K562 (cell line): ENCODE results near the gene PNMA8A. TPM values are rescaled to one million over a fixed set of nuclear protein-coding genes. Genes with fewer than 3 reads are reported as not detected.
"Not testable (repeated sequence)": the region's sequence is repeated elsewhere in the genome, so short reads cannot be mapped to it uniquely, and the experiment has no call there.

Experiments used
- ATAC-seq: fragments of 200-7000 bp; cut with Tn5 transposase; 3 replicates; pipeline ENCODE4 v1.9.1; 2020; ENCODE audit warnings: moderate library complexity
- BruUV-seq: library from RNA; stranded (reverse); fragments of 400-500 nt; replicated peaks from 2 replicates; lab custom pipeline; 2021; lab: Mats Ljungman, UMichigan
- CTCF ChIA-PET: fragments of 300-600 bp; formaldehyde crosslinking; extraction: SDS; loops from one replicate; lab custom pipeline; 2021; ENCODE audit warnings: low intra/inter-chr PET ratio; lab: Yijun Ruan, JAX
- POLR2A ChIA-PET: fragments of 300-600, 350-650 bp; sonication (Branson Sonifier 250); formaldehyde crosslinking; extraction: SDS; loops from one replicate; lab custom pipeline; 2021; ENCODE audit warnings: antibody characterized with exemption, inconsistent platforms; lab: Yijun Ruan, JAX
- DNase-seq, 4 experiments: peaks; one replicate each; pipeline versions ENCODE4 v3.0.0 to v3.0.0-alpha.2; 2011 to 2018; ENCODE audit warnings: low spot score in 3 of 4, mixed read lengths in 3 of 4; ENCODE audit errors: extremely low read depth in 1 of 4
- FAIRE-seq: peaks from 2 replicates; lab custom pipeline; 2011; peaks lifted over from hg19 to GRCh38; lab: Jason Lieb, UNC
- H2AFZ ChIP-seq: 2 replicates; pipeline ENCODE4 v1.6.0; 2011; ENCODE audit warnings: low read depth, low read length, control low read depth, inconsistent platforms
- H3K27ac ChIP-seq: fragments of 200-600 bp; 3 replicates; pipeline ENCODE4 v1.8.0; 2011; ENCODE audit warnings: low read depth, mild to moderate bottlenecking, control low read depth, inconsistent platforms, low read length, moderate library complexity, mixed read lengths; ENCODE audit errors: extremely low read depth
- H3K27me3 ChIP-seq, 2 experiments: fragments of 300-600 bp in 1 of 2; 2 replicates in 1 of 2; 3 replicates in 1 of 2; pipeline versions ENCODE4 v1.6.0 to v1.8.0; 2011; ENCODE audit warnings: inconsistent platforms in 2 of 2, low read length in 2 of 2, mild to moderate bottlenecking in 1 of 2, mixed read lengths in 1 of 2, moderate library complexity in 1 of 2; ENCODE audit not compliant: control insufficient read depth in 2 of 2, insufficient read depth in 2 of 2
- H3K36me3 ChIP-seq: fragments of 300-600 bp; 3 replicates; pipeline ENCODE4 v1.8.0; 2011; ENCODE audit warnings: mild to moderate bottlenecking, low read length, inconsistent platforms; ENCODE audit not compliant: control insufficient read depth, insufficient read depth
- H3K4me1 ChIP-seq, 2 experiments: fragments of 200-600 bp in 1 of 2; replicated peaks in 1 of 2; 2 replicates in 1 of 2; 3 replicates in 1 of 2; pipeline versions ENCODE4 v1.5.1 to v1.8.0; 2011; ENCODE audit warnings: inconsistent platforms in 2 of 2, low read length in 2 of 2, mild to moderate bottlenecking in 1 of 2, mixed read lengths in 1 of 2, moderate library complexity in 1 of 2; ENCODE audit not compliant: control insufficient read depth in 2 of 2, insufficient read depth in 2 of 2
- H3K4me2 ChIP-seq: 2 replicates; pipeline ENCODE4 v1.6.1; 2011; ENCODE audit warnings: low read length, control low read depth, inconsistent platforms, mixed read lengths; ENCODE audit not compliant: insufficient read depth
- H3K4me3 ChIP-seq: fragments of 200-600 bp; sonication (generic), shearing (Covaris generic); 2 replicates; pipeline ENCODE4 v1.5.1; 2016; ENCODE audit warnings: control low read depth, inconsistent platforms
- H3K79me2 ChIP-seq: fragments of 200-600 bp; 3 replicates; pipeline ENCODE4 v1.8.0; 2011; ENCODE audit warnings: low read length, inconsistent platforms; ENCODE audit not compliant: control insufficient read depth, insufficient read depth
- H3K9ac ChIP-seq, 2 experiments: 2 replicates each; pipeline versions ENCODE4 v1.6.0 to v1.6.1; 2011; ENCODE audit warnings: low read depth in 2 of 2, low read length in 2 of 2, control low read depth in 1 of 2, inconsistent platforms in 1 of 2, mild to moderate bottlenecking in 1 of 2, mixed read lengths in 1 of 2; ENCODE audit not compliant: insufficient read depth in 1 of 2
- H3K9me1 ChIP-seq: one replicate; pipeline ENCODE4 v1.6.0; 2011; ENCODE audit warnings: inconsistent platforms, mild to moderate bottlenecking, low read length, moderate library complexity; ENCODE audit not compliant: control insufficient read depth, insufficient read depth
- H3K9me3 ChIP-seq: replicated peaks from 2 replicates; pipeline ENCODE4 v1.5.1; 2011; ENCODE audit warnings: low read depth, low read length, inconsistent platforms; ENCODE audit not compliant: control insufficient read depth, insufficient read depth
- H4K20me1 ChIP-seq: replicated peaks from 2 replicates; pipeline ENCODE4 v1.6.1; 2011; ENCODE audit warnings: low read length, inconsistent platforms, mixed read lengths; ENCODE audit not compliant: control insufficient read depth, insufficient read depth
- BCOR ChIP-seq: fragments of 450-650 bp; IDR thresholded peaks from 2 replicates; pipeline ENCODE4 v1.6.1; 2016
- CAMTA2 ChIP-seq: fragments of 250-450 bp; sonication (Bioruptor Pico); conservative IDR thresholded peaks from 2 replicates; pipeline ENCODE4 v1.5.1; 2022
- KDM1A ChIP-seq, 2 experiments: fragments of 450-650 bp; IDR thresholded peaks; 2 replicates each; pipeline ENCODE4 v1.6.1; 2016; ENCODE audit warnings: mild to moderate bottlenecking in 2 of 2
- NCOA6 ChIP-seq: fragments of 450-650 bp; IDR thresholded peaks from 2 replicates; pipeline ENCODE4 v1.6.1; 2017; ENCODE audit warnings: mild to moderate bottlenecking
- NFE2L1 ChIP-seq: fragments of 450-650 bp; IDR thresholded peaks from 2 replicates; pipeline ENCODE4 v1.6.1; 2016; ENCODE audit warnings: missing genetic modification characterization, low read depth, mild to moderate bottlenecking, missing compliant biosample characterization, moderate library complexity, borderline replicate concordance
- RB1 ChIP-seq: fragments of 450-650 bp; IDR thresholded peaks from 2 replicates; pipeline ENCODE4 v1.6.1; 2017; ENCODE audit warnings: low read depth, mild to moderate bottlenecking
- RBM25 ChIP-seq: fragments of 200-400 bp; formaldehyde crosslinking; IDR thresholded peaks from 2 replicates; pipeline ENCODE4 v1.6.1; 2018; ENCODE audit warnings: low read length, low read depth, moderate library complexity; ENCODE audit not compliant: severe bottlenecking
- RBM39 ChIP-seq: fragments of 200-400 bp; formaldehyde crosslinking; optimal IDR thresholded peaks from 2 replicates; pipeline ENCODE3; 2018; ENCODE audit warnings: low read depth, low read length
- TAF9B ChIP-seq: fragments of 450-650 bp; IDR thresholded peaks from 2 replicates; pipeline ENCODE4 v1.6.1; 2018; ENCODE audit warnings: mild to moderate bottlenecking; ENCODE audit not compliant: partially characterized antibody
- TEAD4 ChIP-seq, 2 experiments: sonication (generic) in 1 of 2; formaldehyde crosslinking in 1 of 2; IDR thresholded peaks; 2 replicates each; pipeline versions ENCODE4 v1.6.1 to v1.8.0; 2012 to 2022; ENCODE audit warnings: borderline replicate concordance in 1 of 2, inconsistent platforms in 1 of 2, low read length in 1 of 2, mild to moderate bottlenecking in 1 of 2, missing genetic modification reagents in 1 of 2
- ZFP36 ChIP-seq: fragments of 150-350 bp; IDR thresholded peaks from 2 replicates; pipeline ENCODE4 v1.6.1; 2018; ENCODE audit warnings: low read length, low read depth; ENCODE audit not compliant: partially characterized antibody
- ZNF121 ChIP-seq: sonication (generic); formaldehyde crosslinking; conservative IDR thresholded peaks from 2 replicates; pipeline ENCODE4 v1.8.0; 2022; ENCODE audit warnings: missing genetic modification reagents
- ZNF830 ChIP-seq: fragments of 250-450 bp; sonication (Bioruptor Pico); IDR thresholded peaks from 2 replicates; pipeline ENCODE4 v1.5.0; 2021; ENCODE audit warnings: mild to moderate bottlenecking
- WGBS: fragments of 100-300 bp; shearing (Covaris generic); methylation state at CpG from one replicate; pipeline ENCODE4 v1.1.6; 2016; ENCODE audit warnings: low coverage, mixed read lengths; ENCODE audit not compliant: insufficient coverage; ENCODE audit errors: missing lambda C conversion rate; 5-methylcytosine and 5-hydroxymethylcytosine counted together
- in situ Hi-C: fragments of 300-500 bp; cut with MboI; formaldehyde crosslinking; loops from 4 replicates; pipeline ENCODE4 v1.15.0; 2018; ENCODE audit warnings: inconsistent platforms, mixed read lengths
- intact Hi-C: fragments of 100-400 bp; cut with micrococcal nuclease; formaldehyde crosslinking; loops from 2 replicates; pipeline ENCODE4 v1.14.2; 2022
- polyA plus RNA-seq, 8 experiments: library from polyadenylated mRNA; depleted of rRNA in 4 of 8; stranded (reverse) in 5 of 8; unstranded in 3 of 8; fragments of >200 nt; fragmentation: Nextera tagmentation in 2 of 8; fragmentation: Illumina TruSeq in 1 of 8; extraction: Ambion mirVana in 2 of 8; extraction: Trizol in 1 of 8; gene quantifications; 2 replicates each; pipeline versions ENCODE4 v1.2.1 to v1.2.3, GENCODE V29; 2011 to 2014; ENCODE audit warnings: inconsistent platforms in 1 of 8, missing spikeins in 1 of 8
- total RNA-seq, 7 experiments: library from RNA; depleted of rRNA in 6 of 7; stranded (reverse); fragments of >200 nt in 6 of 7; fragmentation: Illumina TruSeq in 2 of 7; extraction: Trizol in 2 of 7; gene quantifications; 2 replicates each; pipeline versions ENCODE4 v1.2.1 to v1.2.3, GENCODE V29; 2011 to 2021; ENCODE audit warnings: low replicate concordance in 1 of 7
- TF ChIP-seq, protein P1 (sequence below): sonication (generic); formaldehyde crosslinking; IDR thresholded peaks from 2 replicates; pipeline ENCODE4 v1.8.0; 2022; ENCODE audit warnings: mild to moderate bottlenecking, missing genetic modification reagents
- TF ChIP-seq, protein P2 (sequence below): sonication (generic); formaldehyde crosslinking; IDR thresholded peaks from 2 replicates; pipeline ENCODE4 v1.9.0; 2022; ENCODE audit warnings: mild to moderate bottlenecking, missing genetic modification reagents
- TF ChIP-seq, protein P3 (sequence below): fragments of 450-650 bp; formaldehyde crosslinking; IDR thresholded peaks from 2 replicates; pipeline ENCODE4 v1.4.0; 2020; ENCODE audit warnings: mild to moderate bottlenecking, mixed read lengths

PNMA8A gene
- total and polyA plus RNA-seq, 9 of the 15 experiments (the other 6 are each of a cell fraction or from before 2014, with no cell fraction given) = 6.6 to 23.8 (median 14.9) TPM

- H3K9ac ChIP-seq, BruUV-seq: not testable (repeated sequence)
- POLR2A ChIA-PET = interaction anchor here (0.6 kb wide), 1 partner anchor 13 kb away, joined by 3 read pairs; no protein-coding TSS in a partner anchor
These were observed 35.7 kb downstream of the PNMA8A start for GRCh38 chr19:46435689-46436088.

GRCh38 chr19:46435009-46435408 lies 36.4 kb downstream of the PNMA8A start:
- Histone ChIP-seq H3K79me2 (no peaks in the 10 kb centered on the region), H3K9me1 (no peaks in the 10 kb centered on the region), H3K27me3 (peaks cover 10 to 11% of the 10 kb centered on the region in 2 experiments; a peak in 4 of 5 replicates), H3K27ac (no peak overlapping the region), H2AFZ (no peak overlapping the region), H4K20me1 (no peaks in the 10 kb centered on the region), H3K9ac (no peak overlapping the region), H3K36me3 (no peaks in the 10 kb centered on the region), H3K4me3 (no peak overlapping the region), H3K9me3 (no peaks in the 10 kb centered on the region), H3K4me1 (no peaks in the 10 kb centered on the region), H3K4me2 (no peak overlapping the region)
- CTCF ChIA-PET = interaction anchor here (0.6 kb wide), 1 partner anchor 956 kb away, joined by 7 read pairs; no protein-coding TSS in a partner anchor
- ATAC-seq (no peak), DNase-seq (no peak), FAIRE-seq (no peak)
- POLR2A ChIA-PET = interaction anchor here (0.6 to 1.3 kb wide), 2 partner anchors 12 to 14 kb away, joined by 3 to 4 read pairs; no protein-coding TSS in a partner anchor
- 7% methylated on average over 6 of the region's 6 CpGs for WGBS
- BruUV-seq = no TSS peak
- intact Hi-C loops (no loop called here), in situ Hi-C loops (no loop called here)
- TF ChIP-seq, protein P1, sequence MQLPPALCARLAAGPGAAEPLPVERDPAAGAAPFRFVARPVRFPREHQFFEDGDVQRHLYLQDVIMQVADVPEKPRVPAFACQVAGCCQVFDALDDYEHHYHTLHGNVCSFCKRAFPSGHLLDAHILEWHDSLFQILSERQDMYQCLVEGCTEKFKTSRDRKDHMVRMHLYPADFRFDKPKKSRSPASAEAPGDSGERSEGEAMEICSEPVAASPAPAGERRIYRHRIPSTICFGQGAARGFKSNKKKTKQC (CRISPR knock-in tag) = no peak
- TF ChIP-seq RBM39 = no peak
- no peak for TF ChIP-seq TAF9B
- TF ChIP-seq CAMTA2 = no peak
- TF ChIP-seq ZNF830 = no peak
- TF ChIP-seq TEAD4 (IDR thresholded peaks at IDR 0.05; ENCODE audit: low read length) = no peak
- TF ChIP-seq TEAD4 (CRISPR knock-in tag; IDR thresholded peaks at IDR 0.05; ENCODE audit: borderline replicate concordance) = no peak
- TF ChIP-seq KDM1A (IDR thresholded peaks at IDR 0.05) = no peak
- TF ChIP-seq, protein P2, sequence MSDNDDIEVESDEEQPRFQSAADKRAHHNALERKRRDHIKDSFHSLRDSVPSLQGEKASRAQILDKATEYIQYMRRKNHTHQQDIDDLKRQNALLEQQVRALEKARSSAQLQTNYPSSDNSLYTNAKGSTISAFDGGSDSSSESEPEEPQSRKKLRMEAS = no peak
- no peak for TF ChIP-seq NCOA6
- TF ChIP-seq RB1 = no peak
- TF ChIP-seq, protein P3, sequence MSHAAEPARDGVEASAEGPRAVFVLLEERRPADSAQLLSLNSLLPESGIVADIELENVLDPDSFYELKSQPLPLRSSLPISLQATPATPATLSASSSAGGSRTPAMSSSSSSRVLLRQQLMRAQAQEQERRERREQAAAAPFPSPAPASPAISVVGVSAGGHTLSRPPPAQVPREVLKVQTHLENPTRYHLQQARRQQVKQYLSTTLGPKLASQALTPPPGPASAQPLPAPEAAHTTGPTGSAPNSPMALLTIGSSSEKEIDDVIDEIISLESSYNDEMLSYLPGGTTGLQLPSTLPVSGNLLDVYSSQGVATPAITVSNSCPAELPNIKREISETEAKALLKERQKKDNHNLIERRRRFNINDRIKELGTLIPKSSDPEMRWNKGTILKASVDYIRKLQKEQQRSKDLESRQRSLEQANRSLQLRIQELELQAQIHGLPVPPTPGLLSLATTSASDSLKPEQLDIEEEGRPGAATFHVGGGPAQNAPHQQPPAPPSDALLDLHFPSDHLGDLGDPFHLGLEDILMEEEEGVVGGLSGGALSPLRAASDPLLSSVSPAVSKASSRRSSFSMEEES (CRISPR knock-in tag) = no peak
- no peak for TF ChIP-seq NFE2L1 (tag)

More at GRCh38 chr19:46435689-46436088, 35.7 kb downstream of the PNMA8A start:
- 25% methylated on average over 4 of the region's 4 CpGs for WGBS
- FAIRE-seq, CTCF ChIA-PET, H3K9me1 ChIP-seq, H4K20me1 ChIP-seq, H3K9me3 ChIP-seq, DNase-seq, H3K36me3 ChIP-seq, H3K4me2 ChIP-seq, ATAC-seq, H3K27ac ChIP-seq, H3K4me3 ChIP-seq, intact Hi-C loops, H3K79me2 ChIP-seq, in situ Hi-C loops, H2AFZ ChIP-seq, H3K27me3 ChIP-seq, H3K4me1 ChIP-seq: not testable (repeated sequence)
- TF ChIP-seq KDM1A (IDR thresholded peaks at IDR 0.05) = 0 out of 4 replicates have a peak, but pooled peaks of 1 of the 2 experiments have one; percentile 17
- TF ChIP-seq ZNF121 (CRISPR knock-in tag) = peak; percentile 61
- peak; percentile 62; the same call in 1 of the 2 replicates for TF ChIP-seq BCOR
- peak; percentile 62 for TF ChIP-seq RBM25
- peak; percentile 36 for TF ChIP-seq ZFP36
